Activated CD8-positive, alpha-beta memory T cell treated with anti-CD3 and anti-CD28 coated beads for 36 hours (primary cell): Measurements from ENCODE around the gene DHX36. TPM values are rescaled to one million over a fixed set of nuclear protein-coding genes. Genes with fewer than 3 reads are reported as not detected.

Experiments used
- CTCF ChIA-PET: fragments of 350-600 bp; sonication (Branson Sonifier 250); formaldehyde crosslinking; loops from one replicate; lab custom pipeline; 2021; ENCODE audit warnings: antibody characterized with exemption; lab: Charles Lee
- POLR2A ChIA-PET: fragments of 350-600 bp; sonication (Branson Sonifier 250); formaldehyde crosslinking; loops from one replicate; lab custom pipeline; 2021; ENCODE audit warnings: antibody characterized with exemption; lab: Charles Lee
- total RNA-seq, 2 experiments: library from RNA; stranded (reverse); gene quantifications; one replicate each; pipeline ENCODE4 v1.2.3, GENCODE V29; 2021

Gene DHX36
- total RNA-seq, result 10 to 100 TPM; 75.7 to 81.9 TPM

DNA sequence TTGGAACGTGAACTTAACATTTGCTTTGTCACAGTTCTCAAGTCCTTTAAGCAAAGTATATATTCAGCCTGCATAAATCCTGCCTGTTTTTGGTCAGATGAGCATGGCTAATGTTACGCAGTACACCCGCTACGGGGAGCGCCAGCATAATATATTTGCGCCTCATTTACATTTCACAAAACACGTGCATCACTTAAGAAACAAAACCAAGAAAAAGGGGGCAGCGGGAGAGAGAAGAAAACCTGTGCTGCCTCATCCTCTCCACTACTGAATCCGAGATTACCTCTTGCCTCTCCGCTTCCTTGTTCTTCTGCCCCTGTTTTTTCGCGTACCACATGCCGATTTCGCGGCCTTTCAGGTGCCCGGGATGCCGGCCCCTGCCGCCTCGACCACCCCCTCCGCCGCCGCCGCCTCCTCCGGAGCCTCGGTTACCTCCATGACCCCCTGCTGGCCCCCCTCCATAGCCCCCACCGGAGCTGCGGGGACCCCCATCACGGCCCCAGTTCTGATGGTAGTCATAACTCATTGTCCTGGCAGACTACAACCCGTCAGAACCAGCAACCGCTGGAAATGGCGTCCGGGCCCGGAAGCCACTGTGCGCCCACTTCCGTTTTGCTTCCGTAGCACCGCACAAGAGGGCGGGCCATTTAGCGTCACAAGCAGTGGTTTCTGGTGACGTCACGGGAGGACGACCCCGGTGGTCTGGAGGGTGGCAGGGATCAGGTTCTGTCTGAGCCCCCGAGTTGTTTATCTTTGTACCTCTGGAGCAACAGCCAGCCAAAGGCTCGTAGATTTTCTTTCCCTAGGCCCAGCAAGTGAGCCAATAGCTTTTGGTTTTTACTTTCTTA, at the start of gene DHX36:
TSS of gene DHX36 (minus strand) at position 597 of the 848 bp plus-strand sequence. CDS start at position 526, 71 bp downstream.
- ChIA-PET POLR2A (interaction anchor here (0.6 kb wide), 2 partner anchors 40 to 155 kb away, joined by 3 to 7 read pairs; no protein-coding TSS in a partner anchor), CTCF (interaction anchor here (0.5 to 1.0 kb wide), 2 partner anchors 18 to 175 kb away, joined by 3 to 4 read pairs; no protein-coding TSS in a partner anchor)

DNA sequence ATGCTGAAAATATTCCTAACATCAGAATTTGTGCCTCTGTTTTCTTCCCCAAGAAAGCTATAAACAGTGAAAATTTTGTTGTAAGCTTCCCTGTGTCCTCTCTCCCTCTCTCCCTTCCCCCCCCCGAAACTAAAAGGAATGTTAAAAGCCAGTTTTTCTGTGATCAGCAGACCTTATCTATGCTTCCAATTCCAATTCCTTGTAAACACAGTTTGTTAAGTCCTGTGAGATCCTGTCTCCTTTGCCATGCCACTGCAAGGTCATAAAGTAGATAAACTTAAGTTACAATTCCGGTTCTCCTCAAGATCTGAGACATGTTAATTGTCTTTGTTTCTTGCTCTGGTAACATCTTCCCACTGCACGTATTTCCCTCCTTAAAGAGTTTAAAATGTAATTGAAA, 42.9 kb upstream of the DHX36 start:
- ChIA-PET POLR2A (no interaction called here), CTCF (no interaction called here)

GRCh38 chr3:154364849-154365248, 40.6 kb upstream of the DHX36 start:
- ChIA-PET CTCF (no interaction called here), POLR2A (no interaction called here)

- CTCF ChIA-PET, result no interaction called here
Observed at GRCh38 chr3:154361099-154361498, 36.8 kb upstream of the DHX36 start.

DNA sequence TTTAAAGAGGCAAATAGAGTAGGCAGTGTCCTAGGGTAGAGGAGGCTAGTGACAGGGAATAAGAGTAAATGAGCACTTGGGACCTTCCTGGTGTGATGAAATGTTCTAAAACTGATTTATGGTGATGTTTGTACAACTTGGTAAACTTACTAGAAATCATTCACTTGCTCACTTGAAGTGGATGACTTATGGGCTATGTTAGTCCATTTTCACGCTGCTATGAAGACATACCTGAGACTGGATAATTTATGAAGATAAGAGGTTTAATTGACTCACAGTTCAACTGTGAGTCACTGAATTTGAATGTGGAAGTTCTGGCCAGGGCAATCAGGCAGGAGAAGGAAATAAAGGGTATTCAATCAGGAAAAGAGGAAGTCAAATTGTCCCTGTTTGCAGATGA, 31.7 kb upstream of the DHX36 start:
- ChIA-PET POLR2A (no interaction called here), CTCF (no interaction called here)

More at GRCh38 chr3:154361099-154361498, 36.8 kb upstream of the DHX36 start:
- POLR2A ChIA-PET, result no interaction called here

DNA sequence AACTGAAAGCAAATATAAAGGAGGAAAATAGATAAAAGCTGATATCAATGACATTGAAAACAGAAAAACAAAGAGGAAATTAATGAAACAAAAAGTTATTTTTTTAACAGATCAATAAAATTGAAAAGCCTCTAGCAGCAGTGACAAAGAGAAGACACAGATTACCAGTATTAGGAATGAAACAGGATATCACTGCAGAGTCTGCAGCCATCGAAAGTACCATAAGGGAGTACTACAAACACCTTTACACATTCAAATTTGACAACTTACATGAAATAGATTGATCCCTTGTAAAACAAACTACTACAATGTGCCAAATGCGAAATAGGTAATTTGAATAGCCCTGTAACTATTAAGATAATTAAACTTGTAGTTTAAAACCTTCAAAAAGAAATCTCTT, 24.9 kb upstream of the DHX36 start:
- ChIA-PET POLR2A (no interaction called here), CTCF (no interaction called here)

GRCh38 chr3:154345422-154346122, 21.3 kb upstream of the DHX36 start:
- POLR2A ChIA-PET, result no interaction called here
- CTCF ChIA-PET, result no interaction called here

- ChIA-PET POLR2A (no interaction called here), CTCF (no interaction called here)
Observed at GRCh38 chr3:154338570-154338969, 14.3 kb upstream of the DHX36 start.

DNA sequence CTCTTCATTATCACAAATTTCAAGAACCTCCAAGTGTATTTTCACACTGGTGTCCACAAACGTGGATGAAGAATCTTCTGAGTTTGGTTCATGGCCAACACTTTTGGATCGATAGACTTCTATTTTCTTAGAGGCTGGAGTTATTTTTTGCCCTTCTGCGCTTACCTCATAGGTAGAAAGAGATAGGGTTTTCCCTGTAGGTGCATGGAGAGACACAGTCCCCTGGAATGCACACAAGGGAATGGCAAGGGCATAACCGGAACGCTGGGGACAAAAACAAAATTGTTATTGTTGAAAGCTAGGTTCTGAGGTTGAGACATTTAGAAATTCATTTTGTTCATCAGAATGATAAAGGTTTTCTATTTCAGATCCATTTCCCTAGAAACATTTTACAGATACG, 13.7 kb upstream of the DHX36 start:
- ChIA-PET CTCF (no interaction called here), POLR2A (no interaction called here)

DNA sequence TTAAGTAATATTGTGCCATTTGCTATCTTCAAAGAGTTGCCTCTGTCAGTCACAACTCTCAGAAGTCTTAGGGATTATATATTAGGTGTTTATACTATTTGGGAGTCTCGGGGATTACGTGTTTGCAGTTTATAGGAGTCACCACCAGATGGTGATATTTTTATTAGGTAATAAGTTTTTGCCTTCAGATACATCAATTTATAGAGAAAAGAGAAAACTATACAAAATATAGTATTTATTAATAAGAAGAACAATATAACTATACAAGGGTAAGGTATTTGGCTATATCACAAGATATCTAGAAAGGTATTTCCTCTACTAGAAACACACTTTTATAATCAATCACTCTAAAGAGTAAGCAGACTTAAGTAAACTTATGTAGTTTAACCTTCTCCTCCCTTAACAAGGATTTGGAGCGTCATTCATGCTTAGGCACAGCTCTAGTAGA, 10.7 kb upstream of the DHX36 start:
- ChIA-PET POLR2A (no interaction called here), CTCF (no interaction called here)

DNA sequence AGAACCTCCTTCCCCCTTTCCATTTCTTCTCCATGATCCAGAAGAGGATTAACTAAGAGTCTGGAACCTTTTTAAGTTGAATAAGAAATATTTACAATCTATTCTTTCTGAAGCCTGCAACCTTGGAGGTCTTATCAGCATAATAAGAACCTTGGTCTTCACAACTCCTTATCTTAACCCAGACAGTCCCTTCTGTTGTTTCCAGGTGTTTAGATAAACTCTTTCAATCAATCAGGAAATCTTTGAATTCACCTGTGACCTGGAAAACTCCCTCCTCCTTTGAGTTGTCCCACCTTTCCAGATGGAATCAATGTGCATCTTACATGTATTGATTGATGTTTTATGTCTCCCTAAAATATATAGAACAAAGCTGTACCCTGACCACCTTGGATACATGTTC, 3.6 kb upstream of the DHX36 start:
- POLR2A ChIA-PET, result no interaction called here
- CTCF ChIA-PET, result no interaction called here

- ChIA-PET CTCF (interaction anchor here (1.0 kb wide), 1 partner anchor 19 kb away, joined by 4 read pairs; no protein-coding TSS in a partner anchor), POLR2A (interaction anchor here (0.6 kb wide), 1 partner anchor 1939 kb away, joined by 3 read pairs; no protein-coding TSS in a partner anchor)
Observed at GRCh38 chr3:154324919-154325318, 632 bp upstream of the DHX36 start.

GRCh38 chr3:154316974-154317767, 7.1 kb downstream of the DHX36 start:
- POLR2A ChIA-PET, result no interaction called here
- CTCF ChIA-PET, result no interaction called here

- POLR2A ChIA-PET, result interaction anchor here (0.6 kb wide), 1 partner anchor 13 kb away, joined by 3 read pairs; no protein-coding TSS in a partner anchor
- CTCF ChIA-PET, result no interaction called here
Observed at GRCh38 chr3:154314152-154314551, 10.1 kb downstream of the DHX36 start.

DNA sequence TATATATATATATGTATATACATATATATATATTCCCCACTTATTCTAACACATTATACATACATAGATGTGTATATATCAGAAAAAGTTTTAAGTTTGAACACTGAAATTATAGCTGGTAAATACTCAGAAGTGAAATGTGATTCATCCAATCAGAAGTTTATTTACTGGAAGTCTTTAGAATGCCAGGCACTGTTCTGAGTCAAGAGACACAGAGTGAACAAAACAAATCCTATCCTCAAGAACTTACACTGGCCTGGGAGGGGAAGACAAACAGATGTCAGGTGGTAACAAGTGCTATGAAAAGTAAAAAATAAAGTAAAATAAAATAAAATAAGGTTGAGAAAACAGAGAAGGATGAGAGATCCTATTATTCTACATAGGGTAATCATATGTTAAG, 13.4 kb downstream of the DHX36 start:
- ChIA-PET CTCF (no interaction called here), POLR2A (no interaction called here)

DNA sequence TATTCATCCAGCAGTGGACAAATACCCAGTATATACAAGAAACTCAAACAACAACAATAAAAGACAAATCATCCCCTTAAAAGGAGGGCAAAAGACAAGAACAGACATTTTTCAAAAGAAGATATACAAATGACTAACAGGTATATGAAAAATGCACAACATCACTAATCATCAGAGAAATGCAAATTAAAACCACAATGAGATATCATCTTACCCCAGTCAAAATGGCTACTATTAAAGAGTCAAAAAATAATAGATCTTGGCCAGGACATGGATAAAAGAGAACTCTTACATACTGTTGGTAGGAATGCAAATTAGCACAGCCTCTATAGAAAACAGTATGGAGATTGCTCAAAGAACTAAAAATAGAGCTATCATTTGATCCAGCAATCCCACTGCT, 16.9 kb downstream of the DHX36 start:
- CTCF ChIA-PET, result no interaction called here
- POLR2A ChIA-PET, result no interaction called here

- POLR2A ChIA-PET, result no interaction called here
- CTCF ChIA-PET, result interaction anchor here (1.0 kb wide), 1 partner anchor 20 kb away, joined by 4 read pairs; the partner anchor contains the start of gene DHX36
Observed at GRCh38 chr3:154304936-154305335, 19.4 kb downstream of the DHX36 start.

DNA sequence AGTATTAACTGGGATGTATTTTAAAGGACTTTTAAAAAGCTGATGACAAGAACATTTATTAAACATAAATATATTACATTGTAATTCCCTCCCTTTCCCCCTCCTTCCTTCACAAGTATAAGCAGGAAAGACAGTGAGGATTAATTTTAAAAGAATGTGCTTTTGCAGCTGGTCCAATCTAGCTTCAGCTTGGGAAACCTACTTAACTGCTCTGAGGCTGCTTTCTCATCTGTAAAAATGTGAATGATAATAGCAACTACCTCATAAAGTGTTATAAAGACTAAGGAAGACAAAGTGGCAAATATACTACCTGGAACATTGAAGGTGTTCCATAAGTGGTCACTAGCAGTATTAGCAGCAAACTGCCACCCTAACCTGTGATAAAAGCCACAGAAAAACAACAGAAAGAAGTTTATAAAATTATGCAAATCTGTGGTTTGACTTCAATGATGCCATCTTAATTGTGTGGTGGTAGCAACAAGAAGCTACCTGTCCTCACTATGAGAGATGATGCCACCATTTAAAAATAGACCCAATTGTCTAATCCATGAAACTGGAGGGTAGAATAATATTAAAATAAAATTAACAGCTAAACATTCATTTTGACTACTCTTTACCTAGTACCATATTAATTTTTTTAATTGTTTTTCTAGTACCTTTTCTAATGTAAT, 20.0 kb downstream of the DHX36 start:
- POLR2A ChIA-PET, result no interaction called here
- CTCF ChIA-PET, result no interaction called here

GRCh38 chr3:154301561-154301960, 22.7 kb downstream of the DHX36 start:
- POLR2A ChIA-PET, result no interaction called here
- CTCF ChIA-PET, result no interaction called here
